ENCODE results near the gene SHISA9. TPM values are rescaled to one million over a fixed set of nuclear protein-coding genes. Genes with fewer than 3 reads are reported as not detected.

Gene SHISA9
- polyA plus RNA-seq, 1 of the 3 experiments (the other 2 are of a cell fraction): 0.02 TPM

GRCh38 chr16:12976936-12977335 lies 75.5 kb downstream of the SHISA9 start:
- 31% methylated on average over 5 of the region's 5 CpGs for WGBS (ENCODE audit: low lambda C conversion rate)
- Histone ChIP-seq H3K27ac (ENCODE audit: low read depth in 2 of 2, low read length in 1 of 2) (no peak overlapping the region), H3K27me3 (ENCODE audit: insufficient read depth) (no peaks in the 10 kb centered on the region), H2AFZ (ENCODE audit: low read depth) (no peak overlapping the region), H3K9ac (no peak overlapping the region), H3F3A (replicated peaks; ENCODE audit: insufficient read depth) (no peaks in the 10 kb centered on the region), H3K4me2 (no peak overlapping the region), H3K9me2 (0 out of 2 replicates have a peak, but pooled peaks cover 5% of the 10 kb centered on the region), H3K4me1 (ENCODE audit: control insufficient read depth in 1 of 2, insufficient read depth in 2 of 2, low read depth in 1 of 2, low read length in 1 of 2) (no peaks in the 10 kb centered on the region; a peak in 1 of 4 replicates), H4K20me1 (ENCODE audit: insufficient read depth) (no peaks in the 10 kb centered on the region), H3K36me3 (replicated peaks in 1 of 2; ENCODE audit: control insufficient read depth in 1 of 2, insufficient read depth in 2 of 2, low read length in 1 of 2) (no peaks in the 10 kb centered on the region), H3K79me2 (ENCODE audit: insufficient read depth) (no peaks in the 10 kb centered on the region), H3K4me3 (ENCODE audit: low read depth in 2 of 2, low read length in 1 of 2) (no peak overlapping the region), H3K9me3 (no peaks in the 10 kb centered on the region)
- TF ChIP-seq, protein P1, sequence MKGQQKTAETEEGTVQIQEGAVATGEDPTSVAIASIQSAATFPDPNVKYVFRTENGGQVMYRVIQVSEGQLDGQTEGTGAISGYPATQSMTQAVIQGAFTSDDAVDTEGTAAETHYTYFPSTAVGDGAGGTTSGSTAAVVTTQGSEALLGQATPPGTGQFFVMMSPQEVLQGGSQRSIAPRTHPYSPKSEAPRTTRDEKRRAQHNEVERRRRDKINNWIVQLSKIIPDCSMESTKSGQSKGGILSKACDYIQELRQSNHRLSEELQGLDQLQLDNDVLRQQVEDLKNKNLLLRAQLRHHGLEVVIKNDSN (IDR thresholded peaks at IDR 0.05; ENCODE audit: borderline replicate concordance, low read depth): no peak
- TF ChIP-seq FOXJ3 (CRISPR knock-in tag; IDR thresholded peaks at IDR 0.05) (no peak), MAX (IDR thresholded peaks at IDR 0.05; ENCODE audit: low read depth) (no peak)
- POLR2A ChIA-PET: no interaction called here
- no peak for DNase-seq
- CTCF ChIA-PET: no interaction called here

- Histone ChIP-seq H3K79me2 (ENCODE audit: insufficient read depth) (no peaks in the 10 kb centered on the region), H3F3A (replicated peaks; ENCODE audit: insufficient read depth) (no peaks in the 10 kb centered on the region), H3K36me3 (replicated peaks in 1 of 2; ENCODE audit: control insufficient read depth in 1 of 2, insufficient read depth in 2 of 2, low read length in 1 of 2) (no peaks in the 10 kb centered on the region), H3K4me1 (ENCODE audit: control insufficient read depth in 1 of 2, insufficient read depth in 2 of 2, low read depth in 1 of 2, low read length in 1 of 2) (no peaks in the 10 kb centered on the region), H3K9ac (no peak overlapping the region), H2AFZ (ENCODE audit: low read depth) (no peak overlapping the region), H3K9me2 (0 out of 2 replicates have a peak, but pooled peaks cover 2% of the 10 kb centered on the region), H3K27me3 (ENCODE audit: insufficient read depth) (no peaks in the 10 kb centered on the region), H3K9me3 (no peaks in the 10 kb centered on the region), H3K27ac (ENCODE audit: low read depth in 2 of 2, low read length in 1 of 2) (no peak overlapping the region), H3K4me3 (ENCODE audit: low read depth in 2 of 2, low read length in 1 of 2) (no peak overlapping the region), H4K20me1 (ENCODE audit: insufficient read depth) (no peaks in the 10 kb centered on the region), H3K4me2 (no peak overlapping the region)
- ChIA-PET CTCF (no interaction called here), POLR2A (no interaction called here)
- TF ChIP-seq FOXJ3 (CRISPR knock-in tag; IDR thresholded peaks at IDR 0.05): no peak
- TF ChIP-seq SMC3 (IDR thresholded peaks at IDR 0.05; ENCODE audit: low read depth, low read length): no peak
- TF ChIP-seq CHD2 (IDR thresholded peaks at IDR 0.05; ENCODE audit: low read length, partially characterized antibody): no peak
- TF ChIP-seq USF2 (IDR thresholded peaks at IDR 0.05; ENCODE audit: borderline replicate concordance, low read depth, low read length): no peak
- TF ChIP-seq MAX (IDR thresholded peaks at IDR 0.05; ENCODE audit: low read depth): no peak
- TF ChIP-seq, protein P2, sequence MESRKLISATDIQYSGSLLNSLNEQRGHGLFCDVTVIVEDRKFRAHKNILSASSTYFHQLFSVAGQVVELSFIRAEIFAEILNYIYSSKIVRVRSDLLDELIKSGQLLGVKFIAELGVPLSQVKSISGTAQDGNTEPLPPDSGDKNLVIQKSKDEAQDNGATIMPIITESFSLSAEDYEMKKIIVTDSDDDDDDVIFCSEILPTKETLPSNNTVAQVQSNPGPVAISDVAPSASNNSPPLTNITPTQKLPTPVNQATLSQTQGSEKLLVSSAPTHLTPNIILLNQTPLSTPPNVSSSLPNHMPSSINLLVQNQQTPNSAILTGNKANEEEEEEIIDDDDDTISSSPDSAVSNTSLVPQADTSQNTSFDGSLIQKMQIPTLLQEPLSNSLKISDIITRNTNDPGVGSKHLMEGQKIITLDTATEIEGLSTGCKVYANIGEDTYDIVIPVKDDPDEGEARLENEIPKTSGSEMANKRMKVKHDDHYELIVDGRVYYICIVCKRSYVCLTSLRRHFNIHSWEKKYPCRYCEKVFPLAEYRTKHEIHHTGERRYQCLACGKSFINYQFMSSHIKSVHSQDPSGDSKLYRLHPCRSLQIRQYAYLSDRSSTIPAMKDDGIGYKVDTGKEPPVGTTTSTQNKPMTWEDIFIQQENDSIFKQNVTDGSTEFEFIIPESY (IDR thresholded peaks at IDR 0.05; ENCODE audit: borderline replicate concordance, low read depth): no peak
- TF ChIP-seq TAF1 (IDR thresholded peaks at IDR 0.05; ENCODE audit: borderline replicate concordance, low read depth, low read length): no peak
- TF ChIP-seq, protein P3, sequence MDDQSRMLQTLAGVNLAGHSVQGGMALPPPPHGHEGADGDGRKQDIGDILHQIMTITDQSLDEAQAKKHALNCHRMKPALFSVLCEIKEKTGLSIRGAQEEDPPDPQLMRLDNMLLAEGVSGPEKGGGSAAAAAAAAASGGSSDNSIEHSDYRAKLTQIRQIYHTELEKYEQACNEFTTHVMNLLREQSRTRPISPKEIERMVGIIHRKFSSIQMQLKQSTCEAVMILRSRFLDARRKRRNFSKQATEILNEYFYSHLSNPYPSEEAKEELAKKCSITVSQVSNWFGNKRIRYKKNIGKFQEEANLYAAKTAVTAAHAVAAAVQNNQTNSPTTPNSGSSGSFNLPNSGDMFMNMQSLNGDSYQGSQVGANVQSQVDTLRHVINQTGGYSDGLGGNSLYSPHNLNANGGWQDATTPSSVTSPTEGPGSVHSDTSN (IDR thresholded peaks at IDR 0.05): no peak
- TF ChIP-seq RAD21 (IDR thresholded peaks at IDR 0.05; ENCODE audit: low read length): no peak
- no peak for TF ChIP-seq FOXM1 (IDR thresholded peaks at IDR 0.05; ENCODE audit: low read depth)
- TF ChIP-seq CTCF (IDR thresholded peaks at IDR 0.05): no peak
- TF ChIP-seq RCOR1 (IDR thresholded peaks at IDR 0.05; ENCODE audit: low read length): no peak
- TF ChIP-seq EZH2phosphoT487 (IDR thresholded peaks at IDR 0.05; ENCODE audit: borderline replicate concordance, low read depth): no peak
- no peak for TF ChIP-seq NRF1 (IDR thresholded peaks at IDR 0.05; ENCODE audit: low read depth, low read length)
- no peak for TF ChIP-seq JUND (IDR thresholded peaks at IDR 0.05)
- DNase-seq: no peak
These were observed 84.1 kb downstream of the SHISA9 start for GRCh38 chr16:12985516-12985915.

All from SK-N-SH (cell line).